Activated gamma-delta T cell treated with anti-CD3 and anti-CD28 coated beads, Interleukin-2, amount 50 U/mL, for 16 hours (primary cell): Measurements from ENCODE around the gene PLEKHG5.

Source experiments
- DNase-seq: peaks from one replicate; pipeline ENCODE4 v3.0.0-alpha.2; 2020; ENCODE audit warnings: low read depth

The PLEKHG5 gene

GRCh38 chr1:6509220-6509918 lies 17.9 kb upstream of the PLEKHG5 start:
- no peak for DNase-seq

- no peak for DNase-seq
These were observed 17.3 kb upstream of the PLEKHG5 start for GRCh38 chr1:6508816-6509189.

- no peak for DNase-seq
These were observed 16.8 kb upstream of the PLEKHG5 start for GRCh38 chr1:6508154-6508815.

- DNase-seq: no peak
These were observed 16.0 kb upstream of the PLEKHG5 start for GRCh38 chr1:6507461-6507911.

GRCh38 chr1:6507037-6507428 lies 15.6 kb upstream of the PLEKHG5 start:
- no peak for DNase-seq

- no peak for DNase-seq
These were observed 15.0 kb upstream of the PLEKHG5 start for GRCh38 chr1:6506210-6507036.

- DNase-seq: no peak
These were observed 14.1 kb upstream of the PLEKHG5 start for GRCh38 chr1:6505367-6506209.

- no peak for DNase-seq
These were observed 13.4 kb upstream of the PLEKHG5 start for GRCh38 chr1:6504887-6505286.

GRCh38 chr1:6503884-6504602 lies 12.6 kb upstream of the PLEKHG5 start:
- no peak for DNase-seq

- DNase-seq: no peak
These were observed 10.8 kb upstream of the PLEKHG5 start for GRCh38 chr1:6502000-6502891.

- DNase-seq: no peak
These were observed 9.9 kb upstream of the PLEKHG5 start for GRCh38 chr1:6501279-6501813.

- no peak for DNase-seq
These were observed 9.2 kb upstream of the PLEKHG5 start for GRCh38 chr1:6500544-6501278.

GRCh38 chr1:6499296-6499695 lies 7.8 kb upstream of the PLEKHG5 start:
- DNase-seq: no peak

GRCh38 chr1:6498576-6499111 lies 7.2 kb upstream of the PLEKHG5 start:
- no peak for DNase-seq

GRCh38 chr1:6497867-6498575 lies 6.6 kb upstream of the PLEKHG5 start:
- no peak for DNase-seq

GRCh38 chr1:6497215-6497866 lies 5.9 kb upstream of the PLEKHG5 start:
- no peak for DNase-seq

- no peak for DNase-seq
These were observed 5.4 kb upstream of the PLEKHG5 start for GRCh38 chr1:6496890-6497214.

- no peak for DNase-seq
These were observed 4.9 kb upstream of the PLEKHG5 start for GRCh38 chr1:6496365-6496721.
